ENCODE results near the gene THPO.

DNA sequence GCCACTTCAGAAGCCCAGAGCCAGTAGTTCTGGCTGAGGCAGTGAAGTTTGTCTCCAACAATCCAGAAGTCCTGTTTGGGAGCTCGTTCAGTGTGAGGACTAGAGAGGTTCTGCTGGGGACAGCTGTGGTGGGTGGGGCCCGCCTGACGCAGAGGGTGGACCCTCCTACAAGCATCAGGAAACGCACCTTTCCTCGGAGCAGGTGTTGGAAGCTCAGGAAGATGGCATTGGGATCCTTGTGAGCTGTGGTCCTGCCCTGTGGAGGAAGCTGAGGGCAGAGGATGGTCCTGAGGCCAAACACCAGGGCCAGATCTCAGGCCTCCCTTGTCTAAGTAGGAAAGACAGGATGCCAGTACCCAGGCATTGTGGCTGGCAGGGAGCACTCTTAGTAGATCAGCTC lies 5.1 kb downstream of the THPO start:
- TF ChIP-seq POLR2A (IDR thresholded peaks at IDR 0.05) = no peak
- TF ChIP-seq, protein P1, sequence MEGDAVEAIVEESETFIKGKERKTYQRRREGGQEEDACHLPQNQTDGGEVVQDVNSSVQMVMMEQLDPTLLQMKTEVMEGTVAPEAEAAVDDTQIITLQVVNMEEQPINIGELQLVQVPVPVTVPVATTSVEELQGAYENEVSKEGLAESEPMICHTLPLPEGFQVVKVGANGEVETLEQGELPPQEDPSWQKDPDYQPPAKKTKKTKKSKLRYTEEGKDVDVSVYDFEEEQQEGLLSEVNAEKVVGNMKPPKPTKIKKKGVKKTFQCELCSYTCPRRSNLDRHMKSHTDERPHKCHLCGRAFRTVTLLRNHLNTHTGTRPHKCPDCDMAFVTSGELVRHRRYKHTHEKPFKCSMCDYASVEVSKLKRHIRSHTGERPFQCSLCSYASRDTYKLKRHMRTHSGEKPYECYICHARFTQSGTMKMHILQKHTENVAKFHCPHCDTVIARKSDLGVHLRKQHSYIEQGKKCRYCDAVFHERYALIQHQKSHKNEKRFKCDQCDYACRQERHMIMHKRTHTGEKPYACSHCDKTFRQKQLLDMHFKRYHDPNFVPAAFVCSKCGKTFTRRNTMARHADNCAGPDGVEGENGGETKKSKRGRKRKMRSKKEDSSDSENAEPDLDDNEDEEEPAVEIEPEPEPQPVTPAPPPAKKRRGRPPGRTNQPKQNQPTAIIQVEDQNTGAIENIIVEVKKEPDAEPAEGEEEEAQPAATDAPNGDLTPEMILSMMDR (IDR thresholded peaks at IDR 0.05) = no peak

Data from lower leg skin (tissue), 3 donors.